Dermis microvascular lymphatic vessel endothelial cell (primary cell): ENCODE measurements around the gene PRSS22. TPM values are rescaled to one million over a fixed set of nuclear protein-coding genes. Genes with fewer than 3 reads are reported as not detected.
A peak's percentile ranks its signal among the peaks of the same experiment; 100 is the strongest.

Experiments used
- DNase-seq, 2 donors: peaks; one replicate each; pipeline versions ENCODE4 v3.0.0 to v3.0.0-alpha.2; 2010; ENCODE audit warnings: low read depth in 2 of 2
- total RNA-seq: library from RNA; depleted of rRNA; stranded (reverse); fragments of >200 nt; gene quantifications from 2 replicates; pipeline ENCODE4 v1.2.1, GENCODE V29; 2014

Gene PRSS22
- total RNA-seq, 1 donor from 2014 or later, result not detected

GRCh38 chr16:2881783-2882649 lies 24.0 kb upstream of the PRSS22 start:
- DNase-seq, result peak in 1 of 2 donors; percentile 14

DNA sequence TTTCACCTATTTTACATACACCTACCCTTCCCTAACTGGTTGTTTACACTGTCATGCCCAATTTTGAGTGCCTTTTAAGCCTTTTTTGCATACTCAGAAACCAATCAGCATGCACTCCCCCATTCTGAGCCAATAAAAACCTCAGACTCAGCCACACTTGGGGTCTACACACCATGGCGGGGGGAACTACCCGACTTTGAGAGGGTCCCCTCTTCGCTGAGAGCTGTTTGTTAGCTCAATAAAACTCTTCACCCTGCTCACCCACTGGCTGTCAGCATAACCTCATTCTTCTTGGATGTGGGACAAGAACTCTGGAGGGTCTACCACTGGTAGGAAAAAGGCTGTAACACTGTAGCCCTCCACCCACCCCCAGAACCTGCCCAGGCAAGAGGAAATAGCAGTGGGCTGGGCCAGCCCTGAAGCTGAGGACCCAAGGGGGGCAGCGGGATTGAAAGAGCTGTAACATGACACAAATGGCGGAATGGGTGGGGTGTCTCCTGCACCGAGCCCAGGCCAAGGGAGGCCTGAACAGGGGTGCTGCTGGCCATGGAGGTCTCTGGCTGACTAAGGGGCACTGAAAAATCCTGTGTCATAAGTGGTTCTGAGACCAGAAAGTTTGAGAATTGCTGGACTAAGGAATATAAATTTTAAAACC lies 22.0 kb upstream of the PRSS22 start:
- DNase-seq, result no peak

DNA sequence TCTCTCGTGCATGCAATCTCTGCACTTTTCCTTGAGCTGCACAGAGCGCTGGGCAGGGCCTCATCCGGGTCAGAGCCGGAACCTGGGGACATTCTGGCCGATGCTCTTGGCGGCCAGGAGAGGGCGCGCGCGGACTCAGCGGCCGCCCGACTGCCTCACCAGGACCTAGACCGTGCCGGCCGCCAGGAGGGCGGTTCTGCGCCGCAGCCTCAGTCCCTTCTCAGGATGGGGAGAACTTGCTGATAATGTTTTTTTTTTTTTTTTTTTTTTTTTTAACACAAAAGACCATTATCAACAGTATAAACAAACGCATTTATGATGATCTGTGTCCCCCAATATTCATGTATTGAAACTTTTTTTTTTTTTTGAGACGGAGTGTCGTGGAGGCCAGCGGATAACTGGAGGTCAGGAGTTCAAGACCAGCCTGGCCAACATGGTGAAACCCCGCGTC lies 17.0 kb upstream of the PRSS22 start:
- DNase-seq, result peak; percentile 32 to 81

DNA sequence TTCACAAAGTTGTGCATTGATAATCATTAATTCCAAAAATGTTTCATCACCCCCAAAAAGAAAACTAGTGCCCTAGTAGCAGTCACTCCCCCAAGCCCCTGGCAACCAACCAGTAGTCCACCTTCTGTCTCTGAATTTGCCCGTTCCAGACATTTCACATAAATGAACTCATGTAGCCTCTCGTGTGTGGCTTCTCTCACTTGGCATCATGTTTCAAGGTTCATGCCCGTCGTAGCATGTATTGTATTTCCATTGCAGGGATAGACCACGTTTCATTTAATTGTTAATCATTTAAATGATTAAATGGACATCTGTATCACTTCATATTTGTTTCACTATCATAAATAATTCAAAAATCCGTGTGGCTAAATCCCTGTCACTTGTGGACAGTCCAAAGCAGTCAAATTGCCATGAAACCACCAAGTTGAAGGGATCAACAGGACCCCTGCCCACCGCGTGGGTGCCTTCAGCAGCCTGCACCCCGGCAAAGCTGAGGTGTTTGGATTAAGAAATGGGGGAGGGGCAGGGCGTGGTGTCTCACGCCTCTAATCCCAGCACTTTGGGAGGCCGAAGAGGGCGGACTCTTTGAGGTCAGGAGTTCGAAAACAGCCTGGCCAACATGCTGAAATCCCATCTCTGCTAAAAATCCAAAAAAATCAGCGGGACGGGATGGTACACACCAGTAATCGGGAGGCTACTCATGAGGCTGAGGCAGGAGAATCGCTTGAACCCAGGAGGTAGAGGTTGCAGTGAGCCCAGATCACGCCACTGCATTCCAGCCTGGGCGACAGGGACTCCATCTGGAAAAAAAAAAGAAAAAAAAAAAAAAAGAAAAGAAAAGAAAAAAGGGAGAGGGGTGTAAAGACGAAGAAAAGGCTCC lies 16.3 kb upstream of the PRSS22 start:
- no peak for DNase-seq

GRCh38 chr16:2871926-2872325 lies 14.0 kb upstream of the PRSS22 start:
- no peak for DNase-seq

DNA sequence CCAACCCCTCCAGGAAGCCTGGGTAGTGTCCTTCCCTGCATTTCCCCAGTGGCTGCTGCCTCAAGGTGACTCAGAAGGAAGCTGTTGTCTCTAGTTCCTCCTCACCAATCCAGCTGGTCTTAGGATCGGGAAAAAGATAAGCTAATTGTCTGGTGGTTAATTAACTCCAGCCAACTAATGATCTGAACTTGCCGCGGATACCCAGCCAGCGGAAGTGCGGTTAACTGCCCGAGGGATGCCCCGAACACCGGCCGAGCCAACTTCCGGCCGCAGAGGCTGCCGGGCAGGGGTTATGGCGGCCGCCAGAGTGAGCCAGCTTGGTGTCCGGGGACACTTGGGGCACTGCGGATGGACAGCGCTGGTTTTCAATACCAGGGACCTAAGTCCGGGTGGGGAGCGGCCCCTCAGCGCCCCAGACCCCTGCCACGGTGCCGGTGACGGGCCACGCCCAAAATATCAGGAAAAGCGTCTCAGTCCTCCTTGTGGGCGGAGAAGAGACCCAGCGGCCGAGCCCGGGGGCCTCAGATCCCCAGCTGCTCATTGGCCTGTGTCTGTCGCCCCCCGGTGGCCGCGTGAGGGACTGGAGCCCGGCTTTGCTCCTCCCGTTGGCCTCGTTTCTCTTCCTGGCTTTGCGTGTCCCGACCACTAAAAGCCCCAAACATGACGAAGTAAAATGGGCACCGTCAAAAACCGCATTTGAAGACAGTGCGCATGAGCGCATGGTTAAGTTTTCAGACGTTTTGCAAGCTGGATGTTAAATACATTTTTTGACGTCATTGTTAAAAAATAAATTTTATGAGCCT lies 10.2 kb upstream of the PRSS22 start:
- peak; percentile 84 to 92 for DNase-seq

DNA sequence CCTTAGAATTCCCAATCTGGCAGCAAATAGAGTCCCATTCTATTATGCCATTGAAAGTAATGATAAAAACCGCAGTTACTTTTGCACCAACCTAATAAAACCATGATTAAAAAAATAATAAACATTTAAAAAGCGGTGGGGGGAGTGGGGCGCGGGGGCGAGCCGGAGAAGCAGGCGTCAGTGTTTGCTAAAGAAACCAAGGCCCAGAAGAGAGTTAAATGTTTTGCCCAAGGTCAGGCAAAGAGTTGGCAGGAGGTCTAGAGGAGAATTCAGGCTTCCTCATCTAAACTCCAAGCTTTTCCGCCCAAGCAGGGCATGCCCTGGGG lies 9.7 kb upstream of the PRSS22 start:
- no peak for DNase-seq

DNA sequence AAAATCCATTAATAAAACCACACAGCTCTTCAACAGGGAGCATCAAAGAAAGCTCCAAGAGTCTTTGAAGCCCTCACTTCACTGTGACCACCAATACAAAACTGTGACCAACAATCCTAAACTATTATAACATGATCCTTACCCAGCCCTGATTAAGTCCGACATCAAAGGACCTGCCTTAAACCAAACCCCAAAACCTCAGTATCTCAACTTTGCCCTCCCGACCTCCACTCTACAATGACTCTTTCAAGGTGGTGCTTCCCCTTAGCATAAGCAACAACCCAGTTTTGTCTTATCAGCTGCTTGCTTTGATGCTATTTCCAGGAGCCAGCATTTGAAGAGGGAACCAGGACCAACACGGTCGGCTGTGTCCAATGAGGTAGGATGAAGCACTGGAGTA lies 8.5 kb upstream of the PRSS22 start:
- DNase-seq, result no peak

DNA sequence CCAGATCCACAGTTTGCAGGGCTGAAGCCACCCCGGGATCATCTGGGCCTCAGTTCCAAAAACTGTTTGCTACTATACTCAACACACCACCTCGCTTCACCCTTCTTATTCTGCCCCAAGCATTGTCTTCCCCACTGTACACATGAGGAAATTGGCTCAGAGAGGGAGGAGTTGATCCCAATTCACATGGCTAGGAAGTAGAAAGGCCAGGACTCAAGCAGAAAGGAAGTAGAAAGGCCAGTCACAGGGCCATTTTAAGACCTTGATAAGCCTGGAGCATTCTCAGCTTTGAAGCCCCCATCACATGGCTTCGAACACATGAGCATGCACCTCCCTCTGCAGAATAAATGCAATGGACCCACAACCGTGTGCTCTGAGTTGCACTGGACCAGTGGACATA lies 7.7 kb upstream of the PRSS22 start:
- DNase-seq, result no peak

GRCh38 chr16:2860826-2861567 lies 3.0 kb upstream of the PRSS22 start:
- DNase-seq, result peak in 1 of 2 donors; percentile 14

GRCh38 chr16:2859686-2860265 lies 1.8 kb upstream of the PRSS22 start:
- DNase-seq, result no peak

GRCh38 chr16:2858245-2859025 lies 465 bp upstream of the PRSS22 start:
- DNase-seq, result no peak

DNA sequence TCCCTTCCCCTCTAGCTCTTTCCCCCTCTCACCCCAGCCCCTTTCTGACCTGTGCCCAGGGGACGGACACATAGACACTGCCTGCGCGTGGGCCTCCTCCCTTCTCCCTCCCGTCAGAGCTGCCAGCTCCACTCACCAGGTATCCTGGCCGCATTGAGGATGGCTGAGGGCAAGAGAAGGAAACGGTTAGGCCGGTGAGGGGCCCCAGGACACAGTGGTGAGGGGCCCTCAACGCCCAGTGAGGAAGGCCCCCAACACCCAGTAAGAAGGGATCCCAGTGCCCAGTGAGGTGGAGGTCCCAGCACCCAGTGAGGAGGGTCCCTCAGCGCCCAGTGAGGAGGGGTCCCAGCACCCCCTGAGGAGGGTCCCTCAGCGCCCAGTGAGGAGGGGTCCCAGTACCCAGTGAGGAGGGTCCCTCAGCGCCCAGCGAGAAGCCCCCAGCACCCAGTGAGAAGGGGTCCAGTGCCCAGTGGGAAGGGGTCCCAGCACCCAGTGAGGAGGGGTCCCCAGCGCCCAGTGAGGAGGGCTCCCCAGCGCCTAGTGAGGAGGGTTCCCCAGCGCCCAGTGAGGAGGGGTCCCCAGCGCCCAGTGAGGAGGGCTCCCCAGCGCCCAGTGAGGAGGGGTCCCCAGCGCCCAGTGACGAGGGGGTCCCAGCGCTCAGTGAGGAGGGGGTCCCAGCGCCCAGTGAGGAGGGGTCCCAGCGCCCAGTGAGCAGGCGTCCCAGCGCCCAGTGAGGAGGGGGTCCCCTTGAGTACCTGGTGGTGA lies 1.1 kb downstream of the PRSS22 start:
- DNase-seq, result no peak

DNA sequence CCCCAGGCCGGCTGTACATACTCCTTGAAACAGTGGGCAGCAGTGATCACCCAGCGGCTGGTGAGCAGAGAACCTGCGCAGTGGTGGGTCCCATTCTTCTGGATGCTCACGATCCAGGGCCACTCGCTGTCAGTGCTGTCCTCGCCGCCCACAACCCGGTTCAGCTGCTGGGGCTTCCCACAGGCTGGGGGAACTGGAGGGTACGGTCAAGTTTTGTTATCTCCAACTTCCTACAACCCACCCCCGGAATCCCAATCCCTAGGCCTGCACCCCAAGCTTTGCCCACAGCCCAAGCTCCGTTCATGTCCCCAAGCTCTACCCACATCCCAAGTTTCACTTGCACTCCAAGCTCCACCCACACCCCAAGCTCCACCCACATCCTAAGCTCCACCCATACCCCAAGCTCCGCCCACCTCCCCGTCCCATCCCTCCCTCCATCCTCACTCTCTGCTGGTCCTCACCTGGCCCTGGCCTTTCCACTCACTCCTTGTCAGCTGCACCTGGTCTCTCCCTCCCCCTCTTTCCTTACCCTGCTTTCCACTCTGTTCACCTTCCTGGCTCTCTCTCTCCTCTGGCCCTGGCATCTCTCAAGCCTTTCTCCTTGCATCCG lies 1.8 kb downstream of the PRSS22 start:
- no peak for DNase-seq

- DNase-seq, result no peak
These were observed 2.4 kb downstream of the PRSS22 start for GRCh38 chr16:2855536-2855935.

DNA sequence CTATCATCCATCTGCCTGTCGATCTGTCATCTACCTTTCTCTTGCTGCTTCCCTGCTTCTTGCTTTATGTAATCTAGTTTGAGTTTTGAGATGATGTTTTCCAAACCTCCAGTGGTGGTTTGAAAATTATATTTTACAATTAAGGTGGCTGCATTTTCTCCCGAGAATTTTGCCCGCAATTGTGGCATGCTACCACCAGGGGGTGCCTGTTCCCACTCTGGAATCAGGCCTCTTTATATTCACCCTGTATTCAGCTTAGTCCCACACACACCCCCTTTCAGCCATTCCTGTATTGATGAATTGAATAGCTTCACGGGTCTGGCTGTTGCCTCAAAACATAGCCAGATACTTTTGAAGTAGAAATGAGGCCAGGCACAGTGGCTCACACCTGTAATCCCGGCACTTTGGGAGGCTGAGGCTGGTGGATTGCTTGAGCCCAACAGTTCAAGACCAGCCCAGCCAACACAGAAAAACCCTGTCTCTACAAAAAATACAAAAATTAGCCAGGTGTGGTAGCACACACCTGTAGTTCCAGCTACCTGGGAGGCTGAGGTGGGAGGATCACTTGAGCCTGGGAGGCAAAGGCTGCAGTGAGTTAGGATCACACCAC lies 3.2 kb downstream of the PRSS22 start:
- DNase-seq, result no peak

GRCh38 chr16:2853531-2854073 lies 4.4 kb downstream of the PRSS22 start:
- DNase-seq, result no peak
